Fibroblast of the aortic adventitia (primary cell): ENCODE results near the gene ATXN7L1. TPM values are rescaled to one million over a fixed set of nuclear protein-coding genes. Genes with fewer than 3 reads are reported as not detected.
"Not testable (repeated sequence)": the region's sequence is repeated elsewhere in the genome, so short reads cannot be mapped to it uniquely, and the experiment has no call there.

Source experiments
- DNase-seq: peaks from one replicate; pipeline ENCODE4 v3.0.0-alpha.2; 2010; ENCODE audit warnings: low read depth
- H3K4me3 ChIP-seq: 2 replicates; pipeline ENCODE4 v1.5.1; 2011; ENCODE audit warnings: low read depth, mild to moderate bottlenecking, control low read depth, low read length, moderate library complexity
- CTCF ChIP-seq: IDR thresholded peaks from 2 replicates; pipeline ENCODE4 v1.5.1; 2011; ENCODE audit warnings: mild to moderate bottlenecking, low read length, control low read depth, inconsistent platforms; ENCODE audit not compliant: insufficient read depth
- total RNA-seq: library from RNA; depleted of rRNA; stranded (reverse); fragments of >200 nt; gene quantifications from 2 replicates; pipeline ENCODE4 v1.2.3, GENCODE V29; 2012; ENCODE audit warnings: low replicate concordance

Gene ATXN7L1
- total RNA-seq, 1 donor, result 13.8 TPM

- H3K4me3 ChIP-seq, result no peak overlapping the region
- no peak for TF ChIP-seq CTCF
- DNase-seq, result no peak
These were observed 17.7 kb upstream of the ATXN7L1 start for GRCh38 chr7:105894131-105894530.

GRCh38 chr7:105892387-105892786, 16.0 kb upstream of the ATXN7L1 start:
- DNase-seq, result no peak
- TF ChIP-seq CTCF, result no peak
- H3K4me3 ChIP-seq, result no peak overlapping the region

- no peak for TF ChIP-seq CTCF
- no peak overlapping the region for H3K4me3 ChIP-seq
- no peak for DNase-seq
These were observed 14.0 kb upstream of the ATXN7L1 start for GRCh38 chr7:105890290-105890997.

- H3K4me3 ChIP-seq, result no peak overlapping the region
- no peak for DNase-seq
- TF ChIP-seq CTCF, result no peak
These were observed 11.3 kb upstream of the ATXN7L1 start for GRCh38 chr7:105887569-105888189.

GRCh38 chr7:105886776-105887175, 10.4 kb upstream of the ATXN7L1 start:
- no peak for DNase-seq
- TF ChIP-seq CTCF, result no peak

GRCh38 chr7:105885387-105886111, 9.2 kb upstream of the ATXN7L1 start:
- DNase-seq, result peak; percentile 16
- no peak for TF ChIP-seq CTCF
- H3K4me3 ChIP-seq, result no peak overlapping the region

More at GRCh38 chr7:105886776-105887175, 10.4 kb upstream of the ATXN7L1 start:
- H3K4me3 ChIP-seq, result no peak overlapping the region

- not testable (repeated sequence) for H3K4me3 ChIP-seq, DNase-seq
These were observed 6.8 kb upstream of the ATXN7L1 start for GRCh38 chr7:105883179-105883578.
